ENCODE data around the gene PBXIP1. TPM values are rescaled to one million over a fixed set of nuclear protein-coding genes. Genes with fewer than 3 reads are reported as not detected.

Gene PBXIP1
- total RNA-seq, 1 experiment from 2014 or later = 11.3 TPM

GRCh38 chr1:155001675-155002463 lies 46.0 kb upstream of the PBXIP1 start:
- H3K36me3 Mint-ChIP-seq (ENCODE audit: insufficient read depth, unreplicated experiment) = peaks cover 17% of the 10 kb centered on the region
- H3K4me3 Mint-ChIP-seq (ENCODE audit: unreplicated experiment) = peak overlapping the region; percentile 90
- ChIA-PET CTCF (interaction anchor here (0.6 to 9.4 kb wide), 17 partner anchors 12 to 1043 kb away, joined by 3 to 118 read pairs (median 3); partner anchors contain the start of genes CKS1B, CRTC2, FLAD1 and PYGO2), POLR2A (interaction anchor here (0.6 to 41.1 kb wide), 20 partner anchors 9 to 1477 kb away, joined by 3 to 1917 read pairs (median 4); partner anchors contain the start of genes ADAM15, CKS1B, EFNA3 and FLAD1)
- intact Hi-C loops (cut with micrococcal nuclease) = loop anchor here (1.0 to 5.0 kb wide), 6 partner anchors 28 to 445 kb away; partner anchors contain the start of genes CKS1B and UBE2Q1
- peak overlapping the region; percentile 97 for H3K27ac Mint-ChIP-seq (ENCODE audit: low read depth, unreplicated experiment)
- peak; percentile 100 for DNase-seq (ENCODE audit: unreplicated experiment)
- no TSS peak for BruUV-seq (replicated peaks)
- peaks cover 52% of the 10 kb centered on the region for H3K4me1 Mint-ChIP-seq (ENCODE audit: insufficient read depth, unreplicated experiment)
- TF ChIP-seq CTCF (IDR thresholded peaks at IDR 0.05; ENCODE audit: unreplicated experiment) = peak; percentile 34
- H3K9me3 Mint-ChIP-seq (ENCODE audit: unreplicated experiment) = no peaks in the 10 kb centered on the region
- no peaks in the 10 kb centered on the region for H3K27me3 Mint-ChIP-seq (ENCODE audit: insufficient read depth, unreplicated experiment)

GRCh38 chr1:155001425-155001674 lies 45.5 kb upstream of the PBXIP1 start:
- intact Hi-C loops (cut with micrococcal nuclease) = loop anchor here (1.0 to 5.0 kb wide), 2 partner anchors 39 to 444 kb away; partner anchors contain the start of gene UBE2Q1
- H3K27me3 Mint-ChIP-seq (ENCODE audit: insufficient read depth, unreplicated experiment) = no peaks in the 10 kb centered on the region
- H3K36me3 Mint-ChIP-seq (ENCODE audit: insufficient read depth, unreplicated experiment) = peaks cover 17% of the 10 kb centered on the region
- TF ChIP-seq CTCF (IDR thresholded peaks at IDR 0.05; ENCODE audit: unreplicated experiment) = no peak
- POLR2A ChIA-PET = interaction anchor here (0.7 to 41.1 kb wide), 19 partner anchors 9 to 587 kb away, joined by 3 to 1917 read pairs (median 5); partner anchors contain the start of genes ADAM15, ASH1L, CKS1B and EFNA3
- no peak for DNase-seq (ENCODE audit: unreplicated experiment)
- H3K9me3 Mint-ChIP-seq (ENCODE audit: unreplicated experiment) = no peaks in the 10 kb centered on the region
- CTCF ChIA-PET = interaction anchor here (0.6 to 9.4 kb wide), 11 partner anchors 12 to 1043 kb away, joined by 3 to 118 read pairs (median 3); partner anchors contain the start of genes CKS1B, CRTC2, FLAD1 and SHC1
- no TSS peak for BruUV-seq (replicated peaks)
- peak overlapping the region; percentile 97 for H3K27ac Mint-ChIP-seq (ENCODE audit: low read depth, unreplicated experiment)
- peaks cover 47% of the 10 kb centered on the region for H3K4me1 Mint-ChIP-seq (ENCODE audit: insufficient read depth, unreplicated experiment)
- H3K4me3 Mint-ChIP-seq (ENCODE audit: unreplicated experiment) = peak overlapping the region; percentile 90

- Mint-ChIP-seq H3K27me3 (ENCODE audit: insufficient read depth, unreplicated experiment) (no peaks in the 10 kb centered on the region), H3K4me1 (ENCODE audit: insufficient read depth, unreplicated experiment) (peaks cover 47% of the 10 kb centered on the region), H3K9me3 (ENCODE audit: unreplicated experiment) (no peaks in the 10 kb centered on the region), H3K27ac (ENCODE audit: low read depth, unreplicated experiment) (peak overlapping the region; percentile 97), H3K36me3 (ENCODE audit: insufficient read depth, unreplicated experiment) (peaks cover 16% of the 10 kb centered on the region), H3K4me3 (ENCODE audit: unreplicated experiment) (peak overlapping the region; percentile 90)
- BruUV-seq (replicated peaks) = no TSS peak
- peak; percentile 96 for DNase-seq (ENCODE audit: unreplicated experiment)
- intact Hi-C loops (cut with micrococcal nuclease) = loop anchor here (1.0 to 5.0 kb wide), 2 partner anchors 39 to 444 kb away; partner anchors contain the start of gene UBE2Q1
- ChIA-PET POLR2A (interaction anchor here (0.7 to 41.1 kb wide), 20 partner anchors 8 to 586 kb away, joined by 3 to 1917 read pairs (median 4); partner anchors contain the start of genes ADAM15, ASH1L, CKS1B and EFNA1), CTCF (interaction anchor here (0.6 to 9.4 kb wide), 16 partner anchors 13 to 453 kb away, joined by 3 to 118 read pairs (median 5); partner anchors contain the start of genes ADAM15, CKS1B, FLAD1 and PYGO2)
- no peak for TF ChIP-seq CTCF (IDR thresholded peaks at IDR 0.05; ENCODE audit: unreplicated experiment)
These were observed 45.0 kb upstream of the PBXIP1 start for GRCh38 chr1:155000726-155001424.
